Suprapubic skin (tissue), 4 donors: ENCODE data around the gene STPG2. TPM values are rescaled to one million over a fixed set of nuclear protein-coding genes. Genes with fewer than 3 reads are reported as not detected.

Source experiments
- DNase-seq, 2 donors: peaks; one replicate each; pipeline ENCODE4 v3.0.0-alpha.2; 2019; ENCODE audit warnings: low spot score in 2 of 2
- H3K27ac ChIP-seq: fragments of 200-600 bp; sonication (generic); one replicate; pipeline ENCODE4 v1.5.1; 2019
- H3K27me3 ChIP-seq: fragments of 200-600 bp; sonication (generic); one replicate; pipeline ENCODE4 v1.5.1; 2019
- H3K36me3 ChIP-seq: fragments of 200-600 bp; sonication (generic); one replicate; pipeline ENCODE4 v1.5.1; 2019
- H3K4me1 ChIP-seq: fragments of 200-600 bp; sonication (generic); one replicate; pipeline ENCODE4 v1.5.1; 2019
- H3K4me3 ChIP-seq: fragments of 200-600 bp; sonication (generic); one replicate; pipeline ENCODE4 v1.5.1; 2019; ENCODE audit warnings: mild to moderate bottlenecking
- H3K9me3 ChIP-seq: fragments of 200-600 bp; sonication (generic); one replicate; pipeline ENCODE4 v1.5.1; 2019
- CTCF ChIP-seq, 2 donors: fragments of 200-600 bp in 1 of 2; fragments of 450-650 bp in 1 of 2; sonication (generic) in 1 of 2; IDR thresholded peaks; one replicate each; pipeline ENCODE4 v1.5.1; 2016 to 2019; ENCODE audit warnings: antibody characterized with exemption in 2 of 2, mild to moderate bottlenecking in 1 of 2, moderate library complexity in 1 of 2
- EP300 ChIP-seq: sonication (generic); formaldehyde crosslinking; IDR thresholded peaks from one replicate; pipeline ENCODE4 v1.6.1; 2017; ENCODE audit warnings: antibody characterized with exemption
- POLR2A ChIP-seq, 2 donors: fragments of 450-650 bp; IDR thresholded peaks; one replicate each; pipeline ENCODE4 v1.6.1; 2017; ENCODE audit warnings: antibody characterized with exemption in 2 of 2, mild to moderate bottlenecking in 2 of 2, moderate library complexity in 2 of 2
- POLR2AphosphoS5 ChIP-seq, 3 donors: sonication (generic); formaldehyde crosslinking; IDR thresholded peaks; one replicate each; pipeline ENCODE4 v1.6.1; 2017; ENCODE audit warnings: antibody characterized with exemption in 3 of 3
- WGBS: methylation state at CpG from one replicate; pipeline ENCODE4 v1.1.5; 2018; 5-methylcytosine and 5-hydroxymethylcytosine counted together
- total RNA-seq, 4 donors: library from RNA; depleted of rRNA; stranded (reverse); fragments of >200 nt; gene quantifications; one replicate each; pipeline ENCODE4 v1.1.0, GENCODE V29; 2016

STPG2 gene
- total RNA-seq, 4 donors from 2014 or later = 0.26 to 2.5 (median 2.0) TPM; not detected in 1

- no peak for DNase-seq
- Histone ChIP-seq H3K36me3 (no peaks in the 10 kb centered on the region), H3K27me3 (no peaks in the 10 kb centered on the region), H3K27ac (no peak overlapping the region), H3K4me3 (no peak overlapping the region), H3K4me1 (no peaks in the 10 kb centered on the region), H3K9me3 (peaks cover 10% of the 10 kb centered on the region)
- TF ChIP-seq POLR2AphosphoS5 (IDR thresholded peaks at IDR 0.05) = no peak
- TF ChIP-seq POLR2A (IDR thresholded peaks at IDR 0.05) = no peak
- TF ChIP-seq CTCF (IDR thresholded peaks at IDR 0.05) = no peak
- TF ChIP-seq EP300 = no peak
- WGBS = 82% methylated on average over 2 of the region's 2 CpGs
These were observed 594.2 kb downstream of the STPG2 start for GRCh38 chr4:97548943-97549583.

- no peak overlapping the region for H3K27ac ChIP-seq
- H3K4me3 ChIP-seq = no peak overlapping the region
- WGBS = 70% methylated on average over 2 of the region's 2 CpGs
- peaks cover 11% of the 10 kb centered on the region for H3K9me3 ChIP-seq
- no peaks in the 10 kb centered on the region for H3K36me3 ChIP-seq
- no peaks in the 10 kb centered on the region for H3K27me3 ChIP-seq
- no peak for DNase-seq
- no peaks in the 10 kb centered on the region for H3K4me1 ChIP-seq
- TF ChIP-seq POLR2A (IDR thresholded peaks at IDR 0.05) = no peak
- no peak for TF ChIP-seq CTCF (IDR thresholded peaks at IDR 0.05)
- TF ChIP-seq EP300 = no peak
- TF ChIP-seq POLR2AphosphoS5 (IDR thresholded peaks at IDR 0.05) = no peak
These were observed 595.1 kb downstream of the STPG2 start for GRCh38 chr4:97548186-97548585.

GRCh38 chr4:97531351-97531750 lies 611.9 kb downstream of the STPG2 start:
- Histone ChIP-seq H3K4me3 (no peak overlapping the region), H3K4me1 (no peaks in the 10 kb centered on the region), H3K9me3 (peaks cover 4% of the 10 kb centered on the region), H3K36me3 (no peaks in the 10 kb centered on the region), H3K27ac (no peak overlapping the region), H3K27me3 (no peaks in the 10 kb centered on the region)
- no peak for DNase-seq
- TF ChIP-seq POLR2A (IDR thresholded peaks at IDR 0.05) = no peak
- TF ChIP-seq EP300 = no peak
- TF ChIP-seq CTCF (IDR thresholded peaks at IDR 0.05) = no peak
- no peak for TF ChIP-seq POLR2AphosphoS5 (IDR thresholded peaks at IDR 0.05)

- TF ChIP-seq EP300 (no peak), POLR2AphosphoS5 (IDR thresholded peaks at IDR 0.05) (no peak), CTCF (IDR thresholded peaks at IDR 0.05) (no peak), POLR2A (IDR thresholded peaks at IDR 0.05) (no peak)
These were observed 612.6 kb downstream of the STPG2 start for GRCh38 chr4:97530676-97531075.

GRCh38 chr4:97525236-97525635 lies 618.0 kb downstream of the STPG2 start:
- H3K9me3 ChIP-seq = no peaks in the 10 kb centered on the region

More at GRCh38 chr4:97530676-97531075, 612.6 kb downstream of the STPG2 start:
- no peaks in the 10 kb centered on the region for H3K36me3 ChIP-seq
- no peaks in the 10 kb centered on the region for H3K4me1 ChIP-seq
- no peak overlapping the region for H3K27ac ChIP-seq
- no peak for DNase-seq
- H3K9me3 ChIP-seq = peaks cover under 1% of the 10 kb centered on the region
- WGBS = 69% methylated on average over 1 of the region's 1 CpG
- H3K27me3 ChIP-seq = no peaks in the 10 kb centered on the region
- H3K4me3 ChIP-seq = no peak overlapping the region

More at GRCh38 chr4:97525236-97525635, 618.0 kb downstream of the STPG2 start:
- H3K36me3 ChIP-seq = no peaks in the 10 kb centered on the region
- H3K27me3 ChIP-seq = no peaks in the 10 kb centered on the region
- WGBS = 74% methylated on average over 3 of the region's 3 CpGs
- no peak overlapping the region for H3K27ac ChIP-seq
- TF ChIP-seq POLR2A (IDR thresholded peaks at IDR 0.05) (no peak), EP300 (no peak), POLR2AphosphoS5 (IDR thresholded peaks at IDR 0.05) (no peak), CTCF (IDR thresholded peaks at IDR 0.05) (no peak)
- no peak overlapping the region for H3K4me3 ChIP-seq
- no peaks in the 10 kb centered on the region for H3K4me1 ChIP-seq
- no peak for DNase-seq
